Motor neuron (in vitro differentiated cells): ENCODE measurements around the gene PDE8A. TPM values are rescaled to one million over a fixed set of nuclear protein-coding genes. Genes with fewer than 3 reads are reported as not detected.

Experiments used
- ATAC-seq, 8 experiments: fragments of 200-7000 bp; cut with Tn5 transposase; replicated peaks in 6 of 8; 2 replicates each; pipeline ENCODE4 v1.8.0; 2021; ENCODE audit warnings: mild to moderate bottlenecking in 8 of 8, moderate library complexity in 8 of 8
- H3K27ac ChIP-seq, 2 donors: fragments of 250-450 bp; sonication (Bioruptor Pico); 2 replicates each; pipeline ENCODE4 v1.9.0; 2021; ENCODE audit warnings: antibody characterized with exemption in 2 of 2, mild to moderate bottlenecking in 2 of 2, moderate library complexity in 1 of 2
- H3K4me1 ChIP-seq, 2 donors: fragments of 250-450 bp; sonication (Bioruptor Pico); replicated peaks in 1 of 2; 2 replicates each; pipeline ENCODE4 v1.6.1; 2021; ENCODE audit warnings: antibody characterized with exemption in 2 of 2, mild to moderate bottlenecking in 2 of 2, moderate library complexity in 1 of 2
- H3K4me3 ChIP-seq, 5 donors: fragments of 250-450 bp; sonication (Bioruptor Pico); 2 replicates each; pipeline ENCODE4 v1.9.0; 2021; ENCODE audit warnings: antibody characterized with exemption in 5 of 5, mild to moderate bottlenecking in 5 of 5, moderate library complexity in 4 of 5
- WGBS, 10 experiments: fragments of 450-650 bp; shearing (Covaris generic); methylation state at CpG; one replicate each; pipeline ENCODE4 v1.0.0; 2022; 5-methylcytosine and 5-hydroxymethylcytosine counted together
- in situ Hi-C, 9 experiments: fragments of 400-800 bp; cut with MboI; loops; one replicate each; pipeline ENCODE4 v1.15.0; 2021; ENCODE audit warnings: low sequenced_read_pairs in 9 of 9, low pct_unique_long_range_greater_than_20kb in 2 of 9; ENCODE audit not compliant: unreplicated experiment in 9 of 9
- total RNA-seq, 8 experiments: library from RNA; unstranded; fragments of 300-600 nt; gene quantifications; 2 replicates each; pipeline versions ENCODE4 v1.2.3 to v1.2.4, GENCODE V29; 2022

PDE8A gene
- total RNA-seq, 8 experiments from 2014 or later: 6.2 to 81.4 (median 28.2) TPM

DNA sequence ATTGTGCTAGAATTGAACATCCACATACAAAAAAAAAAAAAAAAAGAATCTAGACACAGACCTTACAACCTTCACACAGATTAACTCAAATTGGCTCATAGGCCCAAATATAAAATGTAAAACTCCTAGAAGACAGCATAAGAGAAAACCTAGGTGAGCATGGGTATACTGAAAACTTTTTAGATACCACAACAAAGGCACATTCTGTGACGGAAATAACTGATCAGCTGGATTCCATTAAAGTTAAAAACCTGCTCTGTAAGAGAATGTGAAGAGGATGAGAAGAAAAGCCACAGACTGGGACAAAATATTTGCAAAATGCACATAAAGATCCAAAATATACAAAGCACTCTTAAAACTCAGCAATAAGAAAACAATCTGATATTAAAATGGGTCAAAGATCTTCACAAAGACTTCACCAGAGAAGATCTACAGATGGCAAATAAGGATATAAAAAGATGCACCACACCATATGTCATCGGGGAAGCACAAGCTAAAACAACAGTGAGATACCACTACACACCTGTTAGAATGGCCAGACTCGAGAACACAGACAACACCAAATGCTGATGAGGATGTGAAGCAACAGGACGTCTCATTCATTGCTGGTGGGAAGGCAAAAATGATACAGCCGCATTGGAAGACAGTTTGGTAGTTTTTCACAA lies 167.9 kb downstream of the PDE8A start:
- no peak overlapping the region for H3K4me3 ChIP-seq
- no peak for ATAC-seq
- 8 to 100% (median 88%) methylated on average over 2 to 5 of the region's 5 CpGs for WGBS, 10 experiments
- no peak overlapping the region for H3K27ac ChIP-seq
- in situ Hi-C loops: loop anchor here in 1 of 9 experiments (25.0 kb wide), 1 partner anchor 187 kb away; no protein-coding TSS in a partner anchor
- peaks cover 3 to 10% of the 10 kb centered on the region in 2 donors for H3K4me1 ChIP-seq

DNA sequence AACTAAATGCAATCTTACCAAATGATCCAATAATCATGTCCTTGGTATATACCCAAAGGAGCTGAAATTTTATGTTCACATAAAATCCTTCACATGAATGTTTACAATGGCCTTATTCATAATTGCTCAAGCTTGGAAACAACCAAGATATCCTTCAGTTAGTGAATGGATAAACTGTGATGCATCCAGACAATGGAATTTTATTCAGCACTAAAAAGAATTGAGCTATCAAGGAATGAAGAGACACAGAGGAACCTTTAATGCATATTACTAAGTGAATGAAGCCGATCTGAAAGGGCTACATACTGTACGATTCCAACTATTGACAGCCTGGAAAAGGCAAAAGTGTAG lies 168.4 kb downstream of the PDE8A start:
- Histone ChIP-seq H3K27ac (no peak overlapping the region), H3K4me3 (no peak overlapping the region), H3K4me1 (peaks cover 3 to 10% of the 10 kb centered on the region in 2 donors)
- WGBS, 10 experiments: 64 to 100% (median 91%) methylated on average over 1 to 2 of the region's 2 CpGs; no CpG with 5 or more reads in 2 of the 10 experiments
- in situ Hi-C loops: no loop called here
- ATAC-seq: no peak

DNA sequence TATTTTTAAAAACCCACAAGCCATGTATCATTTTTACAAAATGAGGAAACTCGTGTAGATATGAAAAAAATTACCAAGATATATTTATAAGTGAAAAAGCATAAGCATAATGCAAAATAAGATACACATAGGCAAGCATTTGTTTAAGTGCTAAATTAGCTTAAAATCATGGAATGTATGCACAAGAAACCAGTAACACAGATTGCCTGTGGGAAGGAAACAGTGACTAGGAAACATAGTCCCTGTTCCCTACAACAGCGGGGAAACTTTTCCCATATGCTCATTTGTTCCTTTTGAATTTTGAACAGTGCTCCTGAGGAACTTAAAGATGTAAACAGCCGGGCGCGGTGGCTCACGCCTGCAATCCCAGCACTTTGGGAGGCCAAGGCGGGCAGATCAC lies 169.5 kb downstream of the PDE8A start:
- 0 to 95% (median 73%) methylated on average over 1 to 6 of the region's 7 CpGs; no CpG with 5 or more reads in 1 of the 10 experiments for WGBS, 10 experiments

DNA sequence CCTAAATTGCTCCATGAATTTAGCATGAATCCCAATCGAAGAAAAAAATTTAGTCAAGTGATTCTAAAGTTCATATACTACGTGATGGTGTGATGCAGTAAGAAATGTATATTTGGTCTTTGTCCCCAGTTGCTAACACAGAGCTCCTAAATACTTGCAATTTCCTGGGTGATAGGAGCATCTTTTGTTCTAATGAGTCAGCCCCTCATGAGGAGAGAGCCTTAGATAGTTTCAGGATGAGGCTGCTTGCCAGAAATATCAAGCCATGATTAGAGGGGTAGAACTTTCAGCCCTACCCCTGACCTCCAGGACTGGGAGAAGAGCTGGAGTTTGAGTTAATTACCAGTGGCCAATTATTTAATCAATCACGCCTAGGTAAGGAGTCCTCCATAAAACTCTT lies 170.2 kb downstream of the PDE8A start:
- 0 to 100% (median 100%) methylated on average over 1 to 3 of the region's 3 CpGs; no CpG with 5 or more reads in 3 of the 10 experiments for WGBS, 10 experiments
- no peak for ATAC-seq
- in situ Hi-C loops: no loop called here
- Histone ChIP-seq H3K4me3 (no peak overlapping the region), H3K27ac (no peak overlapping the region), H3K4me1 (peaks cover 3 to 10% of the 10 kb centered on the region in 2 donors)

More for the DNA sequence above, 169.5 kb downstream of the PDE8A start:
- in situ Hi-C loops: no loop called here
- Histone ChIP-seq H3K4me1 (peaks cover 3 to 10% of the 10 kb centered on the region in 2 donors), H3K27ac (no peak overlapping the region), H3K4me3 (no peak overlapping the region)
- ATAC-seq: peak in 1 of 8 experiments; percentile 91

DNA sequence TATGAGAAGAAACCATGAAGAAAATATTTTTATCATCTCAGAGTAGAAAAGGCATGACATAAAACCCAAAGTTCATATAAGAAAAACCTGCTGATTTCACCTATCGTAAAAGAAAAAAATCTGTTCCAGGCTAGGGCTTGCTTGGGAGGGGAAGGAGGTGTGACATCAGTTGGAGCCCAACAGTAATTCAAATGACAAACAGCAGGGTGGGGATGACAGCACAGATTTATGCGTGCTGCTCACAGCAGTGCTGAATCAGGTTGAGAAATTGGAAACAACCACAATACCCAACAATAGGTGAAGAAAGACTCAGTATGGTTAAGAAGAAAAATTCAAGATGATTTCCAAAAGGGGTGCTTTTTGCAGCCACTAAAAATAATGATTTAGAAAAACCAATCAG lies 172.4 kb downstream of the PDE8A start:
- ATAC-seq: peak; percentile 55 to 100 (median 98)

DNA sequence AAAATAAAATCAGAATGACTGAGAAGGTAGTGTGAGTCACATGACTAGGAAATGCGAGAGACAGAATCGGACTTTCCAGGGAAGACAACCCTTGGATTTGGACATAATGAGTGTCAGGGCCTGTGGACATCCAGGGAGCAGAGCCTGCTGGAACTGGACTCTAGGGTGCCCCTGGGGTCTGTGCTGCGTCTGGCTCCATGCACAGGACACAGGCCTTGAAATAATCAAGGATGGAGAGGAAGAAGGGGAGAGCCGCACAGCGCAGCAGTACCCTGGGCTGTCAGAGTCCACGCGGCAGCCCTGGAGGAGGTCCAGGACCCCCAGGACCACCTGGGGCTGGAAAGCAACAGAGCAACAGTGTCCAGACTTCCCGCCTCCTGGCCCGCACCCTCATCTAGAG lies 173.7 kb downstream of the PDE8A start:
- H3K4me3 ChIP-seq: no peak overlapping the region
- no peak overlapping the region for H3K27ac ChIP-seq
- WGBS, 10 experiments: 40 to 90% (median 83%) methylated on average over 1 to 9 of the region's 9 CpGs; no CpG with 5 or more reads in 3 of the 10 experiments
- ATAC-seq: no peak
- in situ Hi-C loops: no loop called here
- peaks cover 3 to 10% of the 10 kb centered on the region in 2 donors for H3K4me1 ChIP-seq

More for the DNA sequence above, 172.4 kb downstream of the PDE8A start:
- Histone ChIP-seq H3K4me1 (peaks cover 3 to 10% of the 10 kb centered on the region in 2 donors), H3K4me3 (no peak overlapping the region), H3K27ac (no peak overlapping the region)
- in situ Hi-C loops: no loop called here
- WGBS, 10 experiments: 0 to 24% (median 0%) methylated on average over 1 to 2 of the region's 2 CpGs; no CpG with 5 or more reads in 1 of the 10 experiments

DNA sequence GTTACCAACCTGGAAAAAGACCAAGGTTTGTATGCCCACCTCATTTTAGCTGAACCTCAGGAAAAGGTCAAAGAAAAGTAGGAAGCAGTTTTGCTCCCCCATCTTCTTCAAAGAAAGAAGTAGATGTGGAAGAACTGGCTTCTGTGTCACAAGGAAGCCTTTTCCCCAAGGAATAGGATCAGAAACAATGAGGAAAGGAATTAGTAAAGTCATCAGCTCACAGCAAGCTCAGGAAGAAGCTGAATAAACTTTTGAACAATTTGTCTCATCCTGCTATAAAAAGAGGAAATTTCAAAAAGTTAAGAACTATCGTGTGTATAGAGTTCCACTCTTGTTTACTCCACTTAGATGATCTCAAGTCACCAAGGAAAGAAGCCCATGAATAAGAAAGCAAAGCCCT lies 174.2 kb downstream of the PDE8A start:
- H3K27ac ChIP-seq: no peak overlapping the region
- no peak overlapping the region for H3K4me3 ChIP-seq
- WGBS, 10 experiments: 13 to 100% (median 75%) methylated on average over 1 of the region's 1 CpG; no CpG with 5 or more reads in 4 of the 10 experiments
- no peak for ATAC-seq
- in situ Hi-C loops: no loop called here
- H3K4me1 ChIP-seq: peaks cover 3 to 10% of the 10 kb centered on the region in 2 donors

DNA sequence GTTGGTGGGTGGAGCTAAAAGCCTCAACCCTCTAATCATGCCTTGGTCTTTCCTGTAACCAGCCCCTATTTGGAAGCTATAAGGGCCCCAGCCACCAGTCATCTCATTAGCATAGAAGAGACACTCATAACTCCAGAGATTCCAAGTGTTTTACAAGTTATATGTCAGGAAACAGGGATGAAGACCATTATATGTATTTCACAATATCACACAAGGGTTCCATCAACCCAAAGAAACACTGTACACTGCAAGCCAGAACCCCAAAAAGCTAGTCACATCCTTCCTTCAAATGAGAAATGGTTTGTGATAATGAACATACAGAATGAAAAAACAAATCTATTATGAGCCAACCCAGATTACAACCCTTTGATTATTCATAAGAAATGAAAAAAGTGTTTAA lies 175.7 kb downstream of the PDE8A start:
- no peak for ATAC-seq
- Histone ChIP-seq H3K4me3 (no peak overlapping the region), H3K4me1 (peaks cover 3 to 10% of the 10 kb centered on the region in 2 donors), H3K27ac (no peak overlapping the region)
- in situ Hi-C loops: no loop called here

DNA sequence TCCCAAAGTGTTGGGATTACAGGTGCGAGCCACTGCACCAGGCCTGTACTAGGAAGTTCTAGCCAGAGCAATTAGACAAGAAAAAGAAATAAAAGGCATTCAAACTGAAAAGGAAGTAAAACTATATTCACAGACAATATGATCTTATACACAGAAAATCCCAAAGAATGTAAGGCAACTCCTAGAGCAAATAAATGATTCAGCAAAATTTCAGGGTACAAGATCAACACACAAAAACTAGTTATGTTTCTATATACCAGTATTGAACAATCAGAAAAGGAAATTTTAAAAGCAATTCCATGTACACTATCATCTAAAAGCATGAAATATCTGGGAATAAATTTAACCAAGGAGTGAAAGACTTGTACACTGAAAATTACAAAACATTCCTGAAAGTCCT lies 180.6 kb downstream of the PDE8A start:
- ATAC-seq: no peak
- Histone ChIP-seq H3K27ac (no peak overlapping the region), H3K4me1 (no peaks in the 10 kb centered on the region), H3K4me3 (no peak overlapping the region)
- in situ Hi-C loops: no loop called here
- WGBS, 10 experiments: 14 to 100% (median 85%) methylated on average over 1 of the region's 1 CpG; no CpG with 5 or more reads in 4 of the 10 experiments

DNA sequence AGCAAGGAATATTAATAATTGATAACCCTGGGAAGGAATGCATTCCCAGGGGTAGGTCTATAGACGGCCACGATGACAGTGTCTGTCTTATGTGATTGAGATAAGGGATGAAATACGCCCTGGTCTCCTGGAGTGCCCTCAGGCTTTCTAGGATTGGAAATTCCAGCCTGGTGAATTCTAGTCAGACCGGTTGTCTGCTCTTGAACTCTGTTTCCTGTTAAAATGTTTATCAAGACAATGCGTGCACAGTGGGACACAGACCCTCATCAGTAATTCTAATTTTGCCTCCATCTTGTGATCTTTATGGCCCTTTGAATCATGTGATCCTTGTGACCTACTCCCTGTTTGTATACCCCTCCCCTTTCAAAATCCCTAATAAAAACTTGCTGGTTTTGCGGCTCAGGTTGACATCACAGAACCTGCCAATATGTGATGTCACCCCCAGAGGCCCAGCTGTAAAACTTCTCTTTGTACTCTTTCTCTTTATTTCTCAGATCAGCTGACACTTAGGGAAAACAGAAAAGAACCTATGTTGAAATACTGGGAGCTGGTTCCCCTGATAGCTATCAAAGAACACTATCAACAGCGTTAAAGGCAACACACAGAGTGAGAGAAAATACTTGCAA lies 183.3 kb downstream of the PDE8A start:
- H3K4me1 ChIP-seq: no peaks in the 10 kb centered on the region
- no peak for ATAC-seq
- H3K27ac ChIP-seq: no peak overlapping the region
- H3K4me3 ChIP-seq: no peak overlapping the region
- in situ Hi-C loops: no loop called here
- WGBS, 10 experiments: 29 to 100% (median 79%) methylated on average over 1 to 7 of the region's 7 CpGs; no CpG with 5 or more reads in 1 of the 10 experiments

DNA sequence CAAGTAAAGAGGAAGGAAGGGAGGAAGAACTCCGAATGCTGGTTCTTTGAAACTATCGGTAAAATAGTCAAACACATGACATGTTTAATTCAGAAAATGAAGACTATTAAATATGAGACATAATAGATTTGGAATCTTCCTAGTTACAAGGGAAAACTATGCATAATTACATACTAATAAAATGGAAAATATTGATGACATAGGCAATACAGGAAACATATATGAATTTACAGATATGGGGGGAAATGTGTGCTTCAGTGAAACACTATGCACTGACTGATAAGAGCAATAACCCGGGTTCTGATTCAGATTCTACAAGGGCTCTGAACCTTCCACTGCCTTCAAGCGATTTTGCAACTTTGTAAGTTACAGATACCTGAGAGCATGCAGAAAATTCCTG lies 185.9 kb downstream of the PDE8A start:
- in situ Hi-C loops: no loop called here
- no peak for ATAC-seq
- 6 to 93% (median 83%) methylated on average over 2 to 4 of the region's 4 CpGs; no CpG with 5 or more reads in 1 of the 10 experiments for WGBS, 10 experiments
- H3K4me1 ChIP-seq: no peaks in the 10 kb centered on the region
- no peak overlapping the region for H3K4me3 ChIP-seq
- H3K27ac ChIP-seq: no peak overlapping the region

DNA sequence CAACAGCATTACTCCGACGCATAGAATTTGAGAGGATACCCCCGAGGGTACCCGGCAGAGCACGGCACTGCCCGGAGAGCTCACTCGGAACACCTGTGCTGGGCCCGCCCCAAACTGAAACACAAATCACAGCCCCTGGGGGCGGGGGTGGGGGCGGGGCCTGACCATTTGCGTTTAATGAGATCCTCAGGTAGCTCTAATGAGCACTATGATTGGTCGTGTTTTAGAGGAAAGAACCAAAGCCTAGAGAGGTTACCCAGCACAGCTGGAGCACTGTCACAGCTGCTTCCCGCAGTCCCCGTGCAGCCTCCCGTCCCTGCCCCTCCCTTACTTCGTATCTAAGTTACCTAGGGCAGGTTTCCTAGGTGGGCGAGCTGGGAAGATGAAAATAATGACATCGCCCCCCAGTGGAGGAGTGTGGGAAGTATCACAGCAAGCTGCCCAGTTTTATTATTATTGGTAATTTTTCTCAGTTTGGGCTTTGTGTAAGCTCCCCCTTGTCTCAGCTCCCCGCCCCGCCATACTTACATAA lies 187.1 kb downstream of the PDE8A start:
- peak in 3 of 8 experiments; percentile 33 to 88 (median 71) for ATAC-seq
- Histone ChIP-seq H3K4me1 (no peaks in the 10 kb centered on the region), H3K27ac (no peak overlapping the region), H3K4me3 (no peak overlapping the region)
- in situ Hi-C loops: no loop called here
- 0 to 69% (median 50%) methylated on average over 1 to 13 of the region's 20 CpGs; no CpG with 5 or more reads in 3 of the 10 experiments for WGBS, 10 experiments

DNA sequence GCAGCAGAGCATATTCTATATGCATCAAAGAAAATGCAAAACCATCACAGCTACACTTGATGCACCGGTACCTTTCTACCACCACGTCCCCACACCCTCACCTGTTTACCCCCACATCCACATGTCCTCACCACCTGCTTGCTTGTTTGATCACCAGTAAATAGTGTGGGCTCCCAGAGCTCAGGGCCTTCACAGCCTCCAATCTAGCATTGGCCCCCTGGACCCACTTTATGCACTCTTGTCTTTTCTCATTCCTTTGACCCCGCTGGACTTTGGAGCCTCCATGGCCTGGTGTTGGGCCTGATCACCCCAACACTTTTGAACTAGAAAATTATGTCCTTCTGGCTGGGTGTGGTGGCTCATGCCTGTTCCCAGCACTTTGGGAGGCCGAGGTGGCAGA lies 190.1 kb downstream of the PDE8A start:
- Histone ChIP-seq H3K27ac (no peak overlapping the region), H3K4me1 (no peaks in the 10 kb centered on the region), H3K4me3 (no peak overlapping the region)
- in situ Hi-C loops: no loop called here
- 30 to 100% (median 83%) methylated on average over 1 to 4 of the region's 4 CpGs; no CpG with 5 or more reads in 3 of the 10 experiments for WGBS, 10 experiments
- ATAC-seq: no peak
